Keratinocyte (primary cell): ENCODE data around the gene ZNF860. TPM values are rescaled to one million over a fixed set of nuclear protein-coding genes. Genes with fewer than 3 reads are reported as not detected.
A peak's percentile ranks its signal among the peaks of the same experiment; 100 is the strongest.

Experiments
- DNase-seq: peaks from one replicate; pipeline ENCODE4 v3.0.0-alpha.2; 2011; ENCODE audit warnings: low read depth, missing footprints, low spot score
- FAIRE-seq: peaks from 2 replicates; lab custom pipeline; 2011; peaks lifted over from hg19 to GRCh38; lab: Jason Lieb, UNC
- H2AFZ ChIP-seq: 2 replicates; pipeline ENCODE4 v1.6.0; 2012; ENCODE audit warnings: low read length, control low read depth, inconsistent platforms; ENCODE audit not compliant: control insufficient read depth
- H3K27ac ChIP-seq: 2 replicates; pipeline ENCODE4 v1.5.1; 2011; ENCODE audit warnings: low read length; ENCODE audit not compliant: control insufficient read depth, insufficient read depth
- H3K27me3 ChIP-seq: 3 replicates; pipeline ENCODE4 v1.6.0; 2011; ENCODE audit warnings: low read length; ENCODE audit not compliant: control insufficient read depth, insufficient read depth; ENCODE audit errors: extremely low read depth
- H3K36me3 ChIP-seq, 2 experiments: 2 replicates in 1 of 2; 3 replicates in 1 of 2; pipeline ENCODE4 v1.5.1; 2011; ENCODE audit warnings: low read length in 2 of 2, mild to moderate bottlenecking in 1 of 2; ENCODE audit not compliant: control insufficient read depth in 2 of 2, insufficient read depth in 2 of 2; ENCODE audit errors: extremely low read depth in 1 of 2
- H3K4me1 ChIP-seq: 3 replicates; pipeline ENCODE4 v1.5.1; 2011; ENCODE audit warnings: low read length; ENCODE audit not compliant: control insufficient read depth, insufficient read depth; ENCODE audit errors: extremely low read depth
- H3K4me2 ChIP-seq: 3 replicates; pipeline ENCODE4 v1.6.0; 2011; ENCODE audit warnings: low read depth, low read length; ENCODE audit not compliant: control insufficient read depth, insufficient read depth; ENCODE audit errors: extremely low read depth
- H3K4me3 ChIP-seq, 3 experiments: fragments of 200-600 bp in 1 of 3; sonication (generic) in 1 of 3; 2 replicates in 2 of 3; 3 replicates in 1 of 3; pipeline ENCODE4 v1.5.1; 2011 to 2016; ENCODE audit warnings: low read length in 3 of 3, mild to moderate bottlenecking in 3 of 3, control low read depth in 2 of 3, inconsistent platforms in 1 of 3, low read depth in 1 of 3, mixed read lengths in 1 of 3, mixed run types in 1 of 3, moderate library complexity in 1 of 3; ENCODE audit not compliant: control insufficient read depth in 2 of 3, insufficient read depth in 2 of 3; ENCODE audit errors: extremely low read depth in 1 of 3
- H3K79me2 ChIP-seq: 2 replicates; pipeline ENCODE4 v1.6.0; 2012; ENCODE audit warnings: low read length; ENCODE audit not compliant: control insufficient read depth, insufficient read depth
- H3K9ac ChIP-seq: 3 replicates; pipeline ENCODE4 v1.6.0; 2011; ENCODE audit warnings: low read length; ENCODE audit not compliant: control insufficient read depth, insufficient read depth; ENCODE audit errors: extremely low read depth
- H3K9me1 ChIP-seq: 3 replicates; pipeline ENCODE4 v1.6.0; 2011; ENCODE audit warnings: low read length; ENCODE audit not compliant: control insufficient read depth, insufficient read depth; ENCODE audit errors: extremely low read depth
- H3K9me3 ChIP-seq: 2 replicates; pipeline ENCODE4 v1.5.1; 2012; ENCODE audit warnings: low read depth, low read length; ENCODE audit not compliant: control insufficient read depth
- H4K20me1 ChIP-seq: 3 replicates; pipeline ENCODE4 v1.6.0; 2011; ENCODE audit warnings: low read length; ENCODE audit not compliant: control insufficient read depth, insufficient read depth; ENCODE audit errors: extremely low read depth
- EZH2 ChIP-seq: IDR thresholded peaks from one replicate; pipeline ENCODE4 v1.6.1; 2012; ENCODE audit warnings: inconsistent platforms, mild to moderate bottlenecking, low read length, moderate library complexity
- dilution Hi-C: fragments of 300-500 bp; cut with MboI; formaldehyde crosslinking; loops from one replicate; pipeline ENCODE4 v1.7.0; 2020; ENCODE audit warnings: low sequenced_read_pairs; ENCODE audit not compliant: extremely low pct_ligation_motif_present
- polyA plus RNA-seq, 5 experiments: library from polyadenylated mRNA; depleted of rRNA in 3 of 5; stranded (reverse) in 3 of 5; stranded (forward) in 1 of 5; unstranded in 1 of 5; fragments of >200 nt; gene quantifications; 1 replicate in 1 of 5; 2 replicates in 3 of 5; 3 replicates in 1 of 5; pipeline versions ENCODE4 v1.2.1 to v1.2.3, GENCODE V29; 2011 to 2012; ENCODE audit warnings: missing spikeins in 2 of 5, low read depth in 1 of 5, low replicate concordance in 1 of 5
- TF ChIP-seq, protein P1 (sequence below), 3 experiments: IDR thresholded peaks in 1 of 3; conservative IDR thresholded peaks in 1 of 3; optimal IDR thresholded peaks in 1 of 3; 2 replicates in 2 of 3; 3 replicates in 1 of 3; pipeline versions ENCODE3 to v1.5.1; 2011; ENCODE audit warnings: low read length in 3 of 3, mild to moderate bottlenecking in 3 of 3, moderate library complexity in 2 of 3, control low read depth in 1 of 3, inconsistent platforms in 1 of 3; ENCODE audit not compliant: insufficient read depth in 2 of 3; ENCODE audit errors: extremely low read depth in 1 of 3

Gene ZNF860
- polyA plus RNA-seq, 1 donor (not counting 4 experiments of a cell fraction or from before 2014, with no cell fraction given) = 10.3 TPM

GRCh38 chr3:31966978-31967591 lies 14.5 kb upstream of the ZNF860 start:
- peaks cover 48% of the 10 kb centered on the region for H3K4me1 ChIP-seq
- H3K9me1 ChIP-seq = no peaks in the 10 kb centered on the region
- H3K9ac ChIP-seq = peak overlapping the region; percentile 76
- H4K20me1 ChIP-seq = peaks cover 2% of the 10 kb centered on the region
- DNase-seq (no peak), FAIRE-seq (no peak)
- peaks cover 74% of the 10 kb centered on the region for H3K79me2 ChIP-seq
- H3K4me2 ChIP-seq = peak overlapping the region; percentile 96
- no peaks in the 10 kb centered on the region for H3K27me3 ChIP-seq
- no peak overlapping the region for H3K4me3 ChIP-seq
- peaks cover 0 to 7% of the 10 kb centered on the region in 2 experiments for H3K36me3 ChIP-seq
- no peak overlapping the region for H2AFZ ChIP-seq
- no peaks in the 10 kb centered on the region for H3K9me3 ChIP-seq
- dilution Hi-C loops = no loop called here
- no peak for TF ChIP-seq EZH2
- TF ChIP-seq, protein P1, sequence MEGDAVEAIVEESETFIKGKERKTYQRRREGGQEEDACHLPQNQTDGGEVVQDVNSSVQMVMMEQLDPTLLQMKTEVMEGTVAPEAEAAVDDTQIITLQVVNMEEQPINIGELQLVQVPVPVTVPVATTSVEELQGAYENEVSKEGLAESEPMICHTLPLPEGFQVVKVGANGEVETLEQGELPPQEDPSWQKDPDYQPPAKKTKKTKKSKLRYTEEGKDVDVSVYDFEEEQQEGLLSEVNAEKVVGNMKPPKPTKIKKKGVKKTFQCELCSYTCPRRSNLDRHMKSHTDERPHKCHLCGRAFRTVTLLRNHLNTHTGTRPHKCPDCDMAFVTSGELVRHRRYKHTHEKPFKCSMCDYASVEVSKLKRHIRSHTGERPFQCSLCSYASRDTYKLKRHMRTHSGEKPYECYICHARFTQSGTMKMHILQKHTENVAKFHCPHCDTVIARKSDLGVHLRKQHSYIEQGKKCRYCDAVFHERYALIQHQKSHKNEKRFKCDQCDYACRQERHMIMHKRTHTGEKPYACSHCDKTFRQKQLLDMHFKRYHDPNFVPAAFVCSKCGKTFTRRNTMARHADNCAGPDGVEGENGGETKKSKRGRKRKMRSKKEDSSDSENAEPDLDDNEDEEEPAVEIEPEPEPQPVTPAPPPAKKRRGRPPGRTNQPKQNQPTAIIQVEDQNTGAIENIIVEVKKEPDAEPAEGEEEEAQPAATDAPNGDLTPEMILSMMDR (optimal IDR thresholded peaks at IDR 0.05 in 1 of 3, IDR thresholded peaks at IDR 0.05 in 1 of 3, conservative IDR thresholded peaks at IDR 0.05 in 1 of 3; ENCODE audit: extremely low read depth in 1 of 3, insufficient read depth in 2 of 3, low read length in 3 of 3) = no peak
- H3K27ac ChIP-seq = peak overlapping the region; percentile 99

GRCh38 chr3:31967592-31967991 lies 14.0 kb upstream of the ZNF860 start:
- FAIRE-seq = no peak

More at GRCh38 chr3:31967592-31967991, 14.0 kb upstream of the ZNF860 start:
- no peak overlapping the region for H2AFZ ChIP-seq
- DNase-seq = no peak
- H3K4me1 ChIP-seq = peaks cover 46% of the 10 kb centered on the region
- no peak for TF ChIP-seq EZH2
- TF ChIP-seq, protein P1 (optimal IDR thresholded peaks at IDR 0.05 in 1 of 3, IDR thresholded peaks at IDR 0.05 in 1 of 3, conservative IDR thresholded peaks at IDR 0.05 in 1 of 3; ENCODE audit: extremely low read depth in 1 of 3, insufficient read depth in 2 of 3, low read length in 3 of 3) = no peak
- H3K79me2 ChIP-seq = peaks cover 74% of the 10 kb centered on the region
- peaks cover 2% of the 10 kb centered on the region for H4K20me1 ChIP-seq
- H3K9me3 ChIP-seq = no peaks in the 10 kb centered on the region
- peak overlapping the region in 1 of 3 experiments; percentile 11 for H3K4me3 ChIP-seq
- H3K27me3 ChIP-seq = no peaks in the 10 kb centered on the region
- peak overlapping the region; percentile 96 for H3K4me2 ChIP-seq
- dilution Hi-C loops = no loop called here
- peak overlapping the region; percentile 99 for H3K27ac ChIP-seq
- peak overlapping the region; percentile 76 for H3K9ac ChIP-seq
- H3K9me1 ChIP-seq = no peaks in the 10 kb centered on the region
- peaks cover 0 to 5% of the 10 kb centered on the region in 2 experiments for H3K36me3 ChIP-seq
